HG02870 (cell line): ENCODE measurements around the gene PTBP1.

Experiments used
- ATAC-seq: cut with Tn5 transposase; IDR thresholded peaks from one replicate; pipeline ENCODE4 v1.9.1; 2021; ENCODE audit warnings: mild to moderate bottlenecking, moderate library complexity; ENCODE audit not compliant: unreplicated experiment

The PTBP1 gene

GRCh38 chr19:795691-796581 is 1.3 kb upstream of the PTBP1 start:
- no peak for ATAC-seq

- peak; percentile 39 for ATAC-seq
These were observed 519 bp downstream of the PTBP1 start for GRCh38 chr19:797528-798414.

- ATAC-seq, result no peak
These were observed 1.3 kb downstream of the PTBP1 start for GRCh38 chr19:798415-799075.

- ATAC-seq, result no peak
These were observed 2.0 kb downstream of the PTBP1 start for GRCh38 chr19:799076-799881.

GRCh38 chr19:800360-801029 is 3.2 kb downstream of the PTBP1 start:
- ATAC-seq, result no peak

- no peak for ATAC-seq
These were observed 4.0 kb downstream of the PTBP1 start for GRCh38 chr19:801030-801860.

- ATAC-seq, result no peak
These were observed 4.7 kb downstream of the PTBP1 start for GRCh38 chr19:801861-802497.

GRCh38 chr19:802498-803098 is 5.3 kb downstream of the PTBP1 start:
- ATAC-seq, result no peak

- ATAC-seq, result no peak
These were observed 5.9 kb downstream of the PTBP1 start for GRCh38 chr19:803099-803561.

GRCh38 chr19:803686-804418 is 6.6 kb downstream of the PTBP1 start:
- no peak for ATAC-seq

GRCh38 chr19:804419-805165 is 7.3 kb downstream of the PTBP1 start:
- ATAC-seq, result no peak

GRCh38 chr19:805166-805551 is 7.9 kb downstream of the PTBP1 start:
- ATAC-seq, result no peak

GRCh38 chr19:805600-806550 is 8.6 kb downstream of the PTBP1 start:
- no peak for ATAC-seq

GRCh38 chr19:806815-807421 is 9.7 kb downstream of the PTBP1 start:
- no peak for ATAC-seq
